ENCODE data around the gene PCDH9.

PCDH9 gene

GRCh38 chr13:66849706-66850105, 380.4 kb downstream of the PCDH9 start:
- Histone ChIP-seq H3K27me3 (no peaks in the 10 kb centered on the region), H3K9me3 (no peaks in the 10 kb centered on the region), H3K36me3 (no peaks in the 10 kb centered on the region), H3K27ac (no peak overlapping the region), H3K4me3 (ENCODE audit: low read depth in 1 of 2, low read length in 1 of 2) (no peak overlapping the region), H3K4me1 (ENCODE audit: control insufficient read depth in 1 of 2, insufficient read depth in 1 of 2, low read depth in 1 of 2, low read length in 1 of 2) (no peaks in the 10 kb centered on the region)
- TF ChIP-seq CTCF (IDR thresholded peaks at IDR 0.05), result no peak

GRCh38 chr13:66847541-66847940, 382.6 kb downstream of the PCDH9 start:
- no peak overlapping the region for H3K4me3 ChIP-seq (ENCODE audit: low read depth in 1 of 2, low read length in 1 of 2)
- no peak overlapping the region for H3K27ac ChIP-seq
- H3K27me3 ChIP-seq, result no peaks in the 10 kb centered on the region
- TF ChIP-seq CTCF (IDR thresholded peaks at IDR 0.05), result no peak
- no peaks in the 10 kb centered on the region for H3K4me1 ChIP-seq (ENCODE audit: control insufficient read depth in 1 of 2, insufficient read depth in 1 of 2, low read depth in 1 of 2, low read length in 1 of 2)
- no peaks in the 10 kb centered on the region for H3K9me3 ChIP-seq
- no peaks in the 10 kb centered on the region for H3K36me3 ChIP-seq

- no peak for TF ChIP-seq CTCF (IDR thresholded peaks at IDR 0.05)
- Histone ChIP-seq H3K27me3 (no peaks in the 10 kb centered on the region), H3K4me1 (ENCODE audit: control insufficient read depth in 1 of 2, insufficient read depth in 1 of 2, low read depth in 1 of 2, low read length in 1 of 2) (no peaks in the 10 kb centered on the region), H3K36me3 (no peaks in the 10 kb centered on the region), H3K27ac (no peak overlapping the region), H3K4me3 (ENCODE audit: low read depth in 1 of 2, low read length in 1 of 2) (no peak overlapping the region), H3K9me3 (no peaks in the 10 kb centered on the region)
Measured at GRCh38 chr13:66845393-66845792, 384.7 kb downstream of the PCDH9 start.

GRCh38 chr13:66844933-66845332, 385.2 kb downstream of the PCDH9 start:
- no peak for TF ChIP-seq CTCF (IDR thresholded peaks at IDR 0.05)
- no peaks in the 10 kb centered on the region for H3K27me3 ChIP-seq
- H3K4me1 ChIP-seq (ENCODE audit: control insufficient read depth in 1 of 2, insufficient read depth in 1 of 2, low read depth in 1 of 2, low read length in 1 of 2), result no peaks in the 10 kb centered on the region
- no peaks in the 10 kb centered on the region for H3K36me3 ChIP-seq
- H3K9me3 ChIP-seq, result no peaks in the 10 kb centered on the region
- no peak overlapping the region for H3K27ac ChIP-seq
- no peak overlapping the region for H3K4me3 ChIP-seq (ENCODE audit: low read depth in 1 of 2, low read length in 1 of 2)

GRCh38 chr13:66842766-66843165, 387.4 kb downstream of the PCDH9 start:
- no peaks in the 10 kb centered on the region for H3K27me3 ChIP-seq
- TF ChIP-seq CTCF (IDR thresholded peaks at IDR 0.05), result no peak
- no peaks in the 10 kb centered on the region for H3K36me3 ChIP-seq
- no peak overlapping the region for H3K4me3 ChIP-seq (ENCODE audit: low read depth in 1 of 2, low read length in 1 of 2)
- no peaks in the 10 kb centered on the region for H3K9me3 ChIP-seq
- H3K27ac ChIP-seq, result no peak overlapping the region
- no peaks in the 10 kb centered on the region for H3K4me1 ChIP-seq (ENCODE audit: control insufficient read depth in 1 of 2, insufficient read depth in 1 of 2, low read depth in 1 of 2, low read length in 1 of 2)

GRCh38 chr13:66840621-66841020, 389.5 kb downstream of the PCDH9 start:
- Histone ChIP-seq H3K36me3 (no peaks in the 10 kb centered on the region), H3K27me3 (no peaks in the 10 kb centered on the region), H3K27ac (no peak overlapping the region), H3K4me3 (ENCODE audit: low read depth in 1 of 2, low read length in 1 of 2) (no peak overlapping the region), H3K9me3 (no peaks in the 10 kb centered on the region), H3K4me1 (ENCODE audit: control insufficient read depth in 1 of 2, insufficient read depth in 1 of 2, low read depth in 1 of 2, low read length in 1 of 2) (no peaks in the 10 kb centered on the region)
- TF ChIP-seq CTCF (IDR thresholded peaks at IDR 0.05), result no peak
